Measurements from ENCODE around the gene SYNPO2. TPM values are rescaled to one million over a fixed set of nuclear protein-coding genes. Genes with fewer than 3 reads are reported as not detected.

SYNPO2 gene
- total and polyA plus RNA-seq, 2 of the 8 experiments (the other 6 are each of a cell fraction or from before 2014, with no cell fraction given) = 0.50 to 4.2 TPM

- TF ChIP-seq ATF2 (IDR thresholded peaks at IDR 0.05; ENCODE audit: low read length) (no peak), BCL11A (IDR thresholded peaks at IDR 0.05; ENCODE audit: low read depth in 2 of 2, low read length in 2 of 2) (no peak)
These were observed 152.7 kb downstream of the SYNPO2 start (continued) for GRCh38 chr4:119041396-119041795.

Data from H1 (cell line).